Stimulated activated CD4-positive, alpha-beta T cell treated with anti-CD3 and anti-CD28 coated beads, Interleukin-4, amount 100 ng/mL, for 48 hours (primary cell): ENCODE measurements around the gene DNAJB6.

Experiments used
- DNase-seq, 2 donors: peaks; one replicate each; pipeline ENCODE4 v3.0.0-alpha.2; 2020; ENCODE audit warnings: low read depth in 2 of 2

The DNAJB6 gene

GRCh38 chr7:157466867-157467261 lies 130.1 kb downstream of the DNAJB6 start:
- DNase-seq: no peak
